Activated naive CD4-positive, alpha-beta T cell treated with anti-CD3 and anti-CD28 coated beads, Interleukin-2, amount 10 ng/mL, durations not matched to agents 7 days and 5 days (primary cell): ENCODE data around the gene CTIF.
"Not testable (repeated sequence)": the region's sequence is repeated elsewhere in the genome, so short reads cannot be mapped to it uniquely, and the experiment has no call there.

Experiments
- CTCF ChIA-PET: fragments of 350-600 bp; sonication (Branson Sonifier 250); formaldehyde crosslinking; loops from one replicate; lab custom pipeline; 2021; ENCODE audit warnings: antibody characterized with exemption; lab: Charles Lee
- DNase-seq: peaks from one replicate; pipeline ENCODE4 v3.0.0-alpha.2; 2020
- H3K27ac Mint-ChIP-seq: one replicate; pipeline ENCODE4 v1.8.0; 2021; ENCODE audit warnings: mild to moderate bottlenecking, moderate library complexity, mixed read lengths
- H3K27me3 Mint-ChIP-seq: one replicate; pipeline ENCODE4 v1.8.0; 2021; ENCODE audit warnings: mild to moderate bottlenecking, mixed read lengths
- H3K36me3 Mint-ChIP-seq: one replicate; pipeline ENCODE4 v1.8.0; 2021; ENCODE audit warnings: mixed read lengths
- H3K4me1 Mint-ChIP-seq: one replicate; pipeline ENCODE4 v1.8.0; 2021; ENCODE audit warnings: mixed read lengths
- H3K4me3 Mint-ChIP-seq: one replicate; pipeline ENCODE4 v1.8.0; 2021; ENCODE audit warnings: mild to moderate bottlenecking, moderate library complexity, mixed read lengths
- H3K9me3 Mint-ChIP-seq: one replicate; pipeline ENCODE4 v1.8.0; 2021; ENCODE audit warnings: mixed read lengths

Gene CTIF

DNA sequence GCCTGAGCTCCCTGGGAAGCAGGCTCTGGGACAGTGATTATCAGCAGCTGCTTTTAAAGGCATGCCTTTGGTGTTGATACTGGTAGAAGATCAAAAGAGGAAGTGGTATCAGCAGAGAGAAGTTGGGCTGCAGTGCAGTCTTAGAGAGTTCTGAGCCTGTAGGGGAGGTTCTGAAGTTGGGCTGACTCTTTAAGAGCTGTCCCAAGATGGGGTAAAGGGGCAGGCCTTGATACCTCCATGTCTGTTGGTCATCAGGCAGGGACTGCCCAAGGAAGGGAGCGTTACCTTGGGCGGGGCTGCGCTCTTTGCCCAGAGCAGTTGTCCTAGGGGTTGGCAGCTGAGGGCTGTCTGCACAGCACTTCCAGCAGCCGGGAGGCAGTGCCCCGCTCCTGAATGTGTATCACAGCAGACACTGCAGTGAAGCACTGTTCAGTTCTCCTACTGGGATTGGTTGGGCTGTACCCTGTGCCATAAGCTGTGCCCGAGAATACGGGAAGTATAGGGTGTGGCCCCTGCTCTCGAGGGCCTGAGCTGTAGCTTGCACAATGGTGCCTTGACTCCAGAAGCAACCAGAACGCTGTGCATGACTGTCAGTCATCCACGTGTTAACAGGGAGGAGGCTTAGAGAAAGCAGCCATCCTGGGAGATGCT lies 177.0 kb downstream of the CTIF start:
- no peaks in the 10 kb centered on the region for H3K9me3 Mint-ChIP-seq
- H3K36me3 Mint-ChIP-seq: no peaks in the 10 kb centered on the region
- CTCF ChIA-PET: interaction anchor here (1.4 kb wide), 1 partner anchor 13 kb away, joined by 3 read pairs; no protein-coding TSS in a partner anchor
- H3K4me3 Mint-ChIP-seq: no peak overlapping the region
- peaks cover 3% of the 10 kb centered on the region for H3K4me1 Mint-ChIP-seq
- peaks cover 37% of the 10 kb centered on the region for H3K27me3 Mint-ChIP-seq
- H3K27ac Mint-ChIP-seq: no peak overlapping the region
- no peak for DNase-seq

DNA sequence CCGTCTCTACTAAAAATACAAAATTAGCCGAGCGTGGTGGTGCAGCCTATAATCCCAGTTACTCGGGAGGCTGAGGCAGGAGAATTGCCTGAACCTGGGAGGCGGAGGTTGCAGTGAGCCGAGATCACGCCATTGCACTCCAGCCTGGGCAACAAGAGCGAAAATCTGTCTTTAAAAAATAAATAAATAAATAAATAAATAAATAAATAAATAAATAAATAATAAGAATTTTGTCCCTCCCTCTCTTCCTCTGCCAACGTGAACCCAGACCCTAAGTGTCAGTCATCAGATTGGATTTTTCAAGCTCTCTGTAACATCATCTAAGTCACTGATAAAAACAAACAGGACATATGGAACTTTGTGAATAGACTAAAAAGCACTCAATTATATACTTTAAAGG lies 178.4 kb downstream of the CTIF start:
- H3K27me3 Mint-ChIP-seq: peaks cover 34% of the 10 kb centered on the region
- DNase-seq, CTCF ChIA-PET, H3K4me3 Mint-ChIP-seq, H3K36me3 Mint-ChIP-seq, H3K27ac Mint-ChIP-seq, H3K9me3 Mint-ChIP-seq, H3K4me1 Mint-ChIP-seq: not testable (repeated sequence)

DNA sequence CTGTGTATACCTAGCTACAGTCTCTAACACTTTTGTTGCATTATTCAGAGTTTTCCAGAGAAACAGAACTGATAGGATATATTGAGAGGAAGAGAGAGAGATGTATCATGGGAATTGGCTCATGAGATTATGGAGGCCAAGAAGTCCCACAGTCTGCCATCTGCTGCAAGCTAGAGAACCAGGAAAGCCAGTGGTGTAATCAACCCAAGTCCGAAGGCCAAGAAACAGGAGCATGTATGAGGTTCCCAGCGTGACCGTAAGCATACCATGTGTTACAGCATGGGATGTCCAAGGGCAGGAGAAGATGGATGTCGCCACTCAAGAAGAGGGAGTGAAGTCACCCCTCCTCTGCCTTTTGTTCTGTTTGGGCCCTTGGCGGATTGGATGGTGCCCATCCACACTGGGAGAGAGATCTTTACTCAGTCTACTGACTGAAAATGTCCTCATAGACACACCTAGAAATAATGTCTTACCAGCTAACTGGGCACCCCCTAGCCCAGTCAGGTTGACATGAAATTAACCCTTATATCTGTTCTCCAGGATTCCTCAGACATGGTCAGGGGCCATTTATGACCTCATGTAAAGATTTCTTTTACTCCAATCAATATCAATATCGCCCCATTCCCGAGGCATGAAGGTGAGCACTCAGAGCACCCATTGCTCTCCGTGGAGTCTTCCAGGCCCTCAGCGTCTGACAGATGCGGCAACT lies 179.6 kb downstream of the CTIF start:
- Mint-ChIP-seq H3K27ac (no peak overlapping the region), H3K36me3 (no peaks in the 10 kb centered on the region), H3K27me3 (peaks cover 28% of the 10 kb centered on the region), H3K9me3 (no peaks in the 10 kb centered on the region), H3K4me3 (no peak overlapping the region), H3K4me1 (peaks cover 3% of the 10 kb centered on the region)
- CTCF ChIA-PET: interaction anchor here (1.3 kb wide), 1 partner anchor 698 kb away, joined by 3 read pairs; no protein-coding TSS in a partner anchor
- DNase-seq: no peak

DNA sequence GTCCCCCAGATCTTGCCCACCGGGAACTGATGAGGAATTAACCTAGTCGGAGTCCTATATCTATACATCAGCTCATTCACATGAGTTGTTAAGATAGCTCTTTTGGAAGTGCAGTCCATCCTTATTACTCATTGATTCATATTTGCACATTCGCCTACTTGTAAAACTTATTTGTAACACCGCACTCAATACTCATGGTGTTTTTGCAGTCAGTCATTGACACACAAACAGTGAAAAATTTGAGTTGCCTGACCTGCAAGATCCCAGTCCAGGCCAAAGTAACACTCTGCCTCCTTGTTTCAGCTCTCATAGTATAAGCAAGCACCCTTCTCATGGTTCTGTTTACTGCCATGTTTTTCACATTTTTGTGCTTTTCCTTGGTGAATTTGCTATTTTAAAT lies 180.6 kb downstream of the CTIF start:
- DNase-seq: no peak
- H3K27ac Mint-ChIP-seq: no peak overlapping the region
- no peaks in the 10 kb centered on the region for H3K36me3 Mint-ChIP-seq
- peaks cover 23% of the 10 kb centered on the region for H3K27me3 Mint-ChIP-seq
- H3K4me3 Mint-ChIP-seq: no peak overlapping the region
- CTCF ChIA-PET: interaction anchor here (1.3 kb wide), 1 partner anchor 697 kb away, joined by 3 read pairs; no protein-coding TSS in a partner anchor
- H3K4me1 Mint-ChIP-seq: peaks cover 3% of the 10 kb centered on the region
- no peaks in the 10 kb centered on the region for H3K9me3 Mint-ChIP-seq

DNA sequence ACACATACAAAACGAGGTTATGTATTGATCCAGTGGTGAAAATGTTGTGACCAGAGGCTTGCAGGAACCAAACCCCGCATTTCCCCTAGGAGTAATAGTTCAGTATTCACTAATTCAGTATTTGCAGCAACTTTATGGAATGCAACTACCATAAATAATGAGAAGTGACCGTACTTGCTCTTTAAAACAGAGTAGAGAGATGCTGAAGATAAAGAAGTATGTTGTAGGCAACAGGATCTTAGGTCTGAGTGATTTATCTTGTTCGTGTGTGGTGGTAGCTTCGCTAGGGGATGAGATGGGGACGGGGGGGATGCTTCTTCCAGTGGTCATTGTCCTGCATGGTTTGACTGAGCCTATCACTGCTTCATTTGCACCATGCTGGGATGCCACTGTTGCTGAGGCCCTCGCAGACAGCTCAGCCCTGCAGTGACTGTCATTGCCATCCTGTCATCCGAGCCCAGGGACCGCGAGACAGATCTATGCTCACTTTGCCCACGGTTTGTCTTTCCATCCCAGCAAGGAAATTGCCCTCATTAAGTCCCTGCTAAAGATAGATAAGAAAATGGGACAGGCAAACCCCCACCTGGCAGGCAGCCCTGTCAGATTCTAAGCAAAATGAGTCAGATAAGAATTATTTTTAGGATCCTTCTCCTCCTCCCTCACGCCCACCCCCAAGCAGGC lies 181.3 kb downstream of the CTIF start:
- no peak for DNase-seq
- CTCF ChIA-PET: no interaction called here
- Mint-ChIP-seq H3K4me3 (no peak overlapping the region), H3K27ac (no peak overlapping the region), H3K27me3 (peaks cover 18% of the 10 kb centered on the region), H3K36me3 (no peaks in the 10 kb centered on the region), H3K9me3 (no peaks in the 10 kb centered on the region), H3K4me1 (peaks cover 3% of the 10 kb centered on the region)

DNA sequence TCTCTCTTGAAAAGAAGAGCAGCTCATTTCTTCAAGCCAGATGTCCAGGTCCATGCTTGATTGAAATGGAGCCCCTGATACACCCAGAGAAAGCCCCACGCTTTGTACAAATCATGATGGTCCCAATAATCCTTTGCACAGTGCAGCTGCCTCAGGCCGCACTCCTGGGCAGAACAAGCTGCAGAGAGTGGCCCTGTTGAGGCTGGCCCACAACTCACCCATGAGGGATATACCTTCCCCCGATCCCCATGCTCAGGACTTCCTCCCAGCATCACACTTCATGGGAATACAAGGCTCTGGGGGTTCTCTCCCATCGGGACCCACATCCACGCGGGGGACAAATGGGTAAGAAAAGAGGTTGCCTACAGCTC lies 181.8 kb downstream of the CTIF start:
- Mint-ChIP-seq H3K4me3 (no peak overlapping the region), H3K4me1 (no peaks in the 10 kb centered on the region), H3K9me3 (no peaks in the 10 kb centered on the region), H3K27me3 (peaks cover 21% of the 10 kb centered on the region), H3K36me3 (no peaks in the 10 kb centered on the region), H3K27ac (no peak overlapping the region)
- DNase-seq: no peak
- CTCF ChIA-PET: no interaction called here

DNA sequence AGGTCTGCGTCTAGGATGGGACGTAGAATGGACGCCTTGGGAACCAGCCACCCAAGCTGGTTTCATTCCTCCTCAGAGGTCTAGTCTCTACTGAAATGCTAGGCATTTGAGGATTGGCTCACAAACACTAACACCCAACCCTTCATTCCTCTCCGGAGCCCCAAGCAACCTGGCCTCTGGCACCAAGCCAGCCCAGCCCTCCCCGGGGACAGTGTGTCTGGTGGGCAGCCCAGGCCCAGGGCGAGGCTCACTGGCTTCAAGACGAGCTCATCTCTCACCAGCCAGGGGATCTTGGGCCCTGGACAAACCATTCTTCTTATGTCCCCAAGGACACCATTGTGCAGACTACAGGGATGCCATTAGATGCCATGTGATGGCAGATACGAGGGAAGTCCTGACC lies 182.5 kb downstream of the CTIF start:
- Mint-ChIP-seq H3K27me3 (peaks cover 14% of the 10 kb centered on the region), H3K4me3 (no peak overlapping the region), H3K27ac (no peak overlapping the region), H3K9me3 (no peaks in the 10 kb centered on the region), H3K36me3 (no peaks in the 10 kb centered on the region), H3K4me1 (no peaks in the 10 kb centered on the region)
- no peak for DNase-seq
- CTCF ChIA-PET: no interaction called here

DNA sequence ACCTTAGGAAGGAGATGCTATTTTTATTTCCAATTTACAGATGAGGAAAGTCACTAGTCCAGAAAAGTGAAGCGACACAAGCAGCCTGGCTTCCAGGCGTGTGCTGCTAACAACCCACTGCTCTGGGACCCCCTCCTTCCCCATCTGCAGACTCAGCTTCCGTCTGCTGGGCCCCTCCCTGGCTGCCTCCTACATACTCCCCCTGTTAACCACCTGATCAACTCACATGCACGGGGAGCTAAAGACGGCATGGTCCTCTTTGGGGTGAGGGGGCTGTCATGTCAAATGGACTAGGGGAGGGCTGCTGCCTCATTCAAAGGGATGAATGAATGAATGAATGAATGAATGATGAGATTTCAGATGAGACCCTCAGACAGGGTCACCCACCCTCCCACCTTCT lies 184.2 kb downstream of the CTIF start:
- DNase-seq: no peak
- CTCF ChIA-PET: no interaction called here
- Mint-ChIP-seq H3K4me3 (no peak overlapping the region), H3K27ac (no peak overlapping the region), H3K36me3 (no peaks in the 10 kb centered on the region), H3K9me3 (no peaks in the 10 kb centered on the region), H3K27me3 (peaks cover 12% of the 10 kb centered on the region), H3K4me1 (peaks cover 8% of the 10 kb centered on the region)

DNA sequence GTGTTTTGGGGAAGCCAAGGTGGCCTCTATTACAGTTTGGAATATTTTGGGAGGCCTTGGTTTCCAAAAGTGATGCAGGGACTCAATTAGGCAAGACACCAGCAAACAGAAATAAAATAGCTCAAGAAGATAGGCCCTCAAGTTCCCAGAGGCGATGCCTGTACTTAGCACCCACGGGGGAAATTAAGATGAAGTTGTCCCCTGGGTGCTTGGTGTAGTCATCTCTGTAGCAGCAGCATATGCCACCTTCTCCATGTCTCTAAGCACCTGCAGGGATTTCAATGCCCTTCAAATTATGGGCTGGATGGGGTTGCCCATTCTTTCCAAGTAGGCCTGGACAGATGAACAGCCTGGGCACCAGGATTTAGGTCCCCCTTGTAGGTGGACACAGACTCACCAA lies 185.0 kb downstream of the CTIF start:
- Mint-ChIP-seq H3K27me3 (peaks cover 19% of the 10 kb centered on the region), H3K4me1 (peaks cover 8% of the 10 kb centered on the region), H3K4me3 (no peak overlapping the region), H3K36me3 (no peaks in the 10 kb centered on the region), H3K27ac (no peak overlapping the region), H3K9me3 (no peaks in the 10 kb centered on the region)
- no peak for DNase-seq
- CTCF ChIA-PET: no interaction called here

DNA sequence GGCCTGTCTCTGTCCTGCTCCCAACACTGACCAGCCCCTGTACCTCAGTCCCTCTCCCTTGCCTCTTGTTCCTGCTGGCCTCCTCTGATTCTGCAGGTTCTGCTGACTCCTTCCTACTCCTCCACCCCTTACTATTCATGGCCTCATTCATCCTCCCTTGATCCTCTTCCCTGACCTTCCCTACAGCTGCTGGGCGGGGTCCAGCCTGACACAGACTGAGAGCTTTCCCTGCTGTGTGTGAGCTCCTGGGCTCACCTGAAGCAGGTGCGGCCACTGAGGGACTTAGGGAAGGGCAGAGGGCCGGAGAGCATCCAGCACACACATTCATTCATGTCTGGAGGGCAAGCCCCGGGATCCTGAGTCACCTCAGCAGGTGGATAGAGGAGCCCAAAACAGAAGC lies 185.6 kb downstream of the CTIF start:
- no peak overlapping the region for H3K4me3 Mint-ChIP-seq
- no peaks in the 10 kb centered on the region for H3K9me3 Mint-ChIP-seq
- DNase-seq: no peak
- peaks cover 23% of the 10 kb centered on the region for H3K27me3 Mint-ChIP-seq
- no peaks in the 10 kb centered on the region for H3K36me3 Mint-ChIP-seq
- CTCF ChIA-PET: no interaction called here
- peaks cover 8% of the 10 kb centered on the region for H3K4me1 Mint-ChIP-seq
- H3K27ac Mint-ChIP-seq: no peak overlapping the region

DNA sequence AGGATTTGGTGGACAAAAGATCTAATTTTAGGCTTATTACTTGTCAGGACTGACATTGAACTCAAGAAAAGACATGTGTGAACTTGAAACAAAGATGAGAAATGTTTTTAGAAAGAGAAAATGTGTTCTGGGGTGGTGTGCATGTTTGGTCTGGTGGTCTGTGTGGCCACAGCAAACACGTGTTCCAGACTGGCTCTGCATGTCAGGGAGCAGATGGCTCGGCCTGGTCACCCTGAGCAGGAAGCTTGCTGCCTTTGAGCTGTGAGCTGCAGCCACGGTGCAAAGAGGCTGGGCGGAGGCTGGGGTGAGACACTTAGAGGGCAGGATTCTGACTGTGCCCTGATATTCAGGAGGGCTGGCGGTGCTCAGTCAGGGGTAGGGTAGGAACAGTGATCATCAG lies 186.1 kb downstream of the CTIF start:
- no peak for DNase-seq
- Mint-ChIP-seq H3K4me3 (no peak overlapping the region), H3K4me1 (peaks cover 8% of the 10 kb centered on the region), H3K9me3 (no peaks in the 10 kb centered on the region), H3K27ac (no peak overlapping the region), H3K36me3 (no peaks in the 10 kb centered on the region), H3K27me3 (peaks cover 26% of the 10 kb centered on the region)
- CTCF ChIA-PET: no interaction called here

DNA sequence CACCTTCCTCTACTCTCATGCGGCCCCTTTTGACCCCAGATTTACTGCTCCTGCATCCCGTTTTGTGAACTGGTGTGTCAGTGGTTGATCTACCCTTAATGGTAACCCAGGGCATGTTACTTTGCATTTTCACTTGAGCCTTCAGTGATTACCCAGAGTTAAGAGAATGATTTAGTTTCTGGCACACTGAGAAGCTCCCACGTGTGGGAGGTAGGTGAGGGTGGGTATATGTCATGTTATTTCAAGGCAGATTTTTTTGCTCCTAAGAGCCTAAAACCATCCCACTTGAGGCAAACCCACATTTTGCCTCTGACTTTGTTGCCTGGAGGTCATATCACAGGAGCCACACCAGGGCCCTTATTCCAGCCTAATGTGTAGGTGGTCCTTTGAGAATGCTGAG lies 186.7 kb downstream of the CTIF start:
- DNase-seq: no peak
- H3K4me3 Mint-ChIP-seq: no peak overlapping the region
- peaks cover 25% of the 10 kb centered on the region for H3K27me3 Mint-ChIP-seq
- CTCF ChIA-PET: no interaction called here
- H3K9me3 Mint-ChIP-seq: no peaks in the 10 kb centered on the region
- no peak overlapping the region for H3K27ac Mint-ChIP-seq
- peaks cover 8% of the 10 kb centered on the region for H3K4me1 Mint-ChIP-seq
- H3K36me3 Mint-ChIP-seq: no peaks in the 10 kb centered on the region

DNA sequence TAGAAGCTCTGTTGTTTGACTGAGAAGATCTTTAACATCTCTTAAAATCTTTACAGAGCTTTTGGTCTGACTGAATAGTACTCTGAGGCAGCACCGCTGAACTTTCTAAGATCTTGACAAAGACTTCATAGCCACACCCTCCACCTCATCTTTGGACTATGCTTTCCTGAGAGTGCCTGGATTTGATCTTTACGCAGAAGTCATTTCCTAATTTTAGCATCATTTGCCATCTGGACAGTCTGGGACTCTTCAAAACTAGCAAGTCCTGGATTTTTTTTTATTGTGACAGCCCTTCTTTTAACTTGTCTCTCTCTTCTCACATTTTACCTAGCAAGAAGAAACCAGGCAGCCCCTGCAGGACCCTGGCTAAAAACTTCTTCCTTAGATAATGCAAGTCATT lies 188.8 kb downstream of the CTIF start:
- CTCF ChIA-PET: no interaction called here
- H3K27me3 Mint-ChIP-seq: peaks cover 20% of the 10 kb centered on the region
- H3K4me1 Mint-ChIP-seq: peaks cover 8% of the 10 kb centered on the region
- no peaks in the 10 kb centered on the region for H3K36me3 Mint-ChIP-seq
- no peak overlapping the region for H3K4me3 Mint-ChIP-seq
- DNase-seq: no peak
- H3K9me3 Mint-ChIP-seq: no peaks in the 10 kb centered on the region
- H3K27ac Mint-ChIP-seq: no peak overlapping the region

DNA sequence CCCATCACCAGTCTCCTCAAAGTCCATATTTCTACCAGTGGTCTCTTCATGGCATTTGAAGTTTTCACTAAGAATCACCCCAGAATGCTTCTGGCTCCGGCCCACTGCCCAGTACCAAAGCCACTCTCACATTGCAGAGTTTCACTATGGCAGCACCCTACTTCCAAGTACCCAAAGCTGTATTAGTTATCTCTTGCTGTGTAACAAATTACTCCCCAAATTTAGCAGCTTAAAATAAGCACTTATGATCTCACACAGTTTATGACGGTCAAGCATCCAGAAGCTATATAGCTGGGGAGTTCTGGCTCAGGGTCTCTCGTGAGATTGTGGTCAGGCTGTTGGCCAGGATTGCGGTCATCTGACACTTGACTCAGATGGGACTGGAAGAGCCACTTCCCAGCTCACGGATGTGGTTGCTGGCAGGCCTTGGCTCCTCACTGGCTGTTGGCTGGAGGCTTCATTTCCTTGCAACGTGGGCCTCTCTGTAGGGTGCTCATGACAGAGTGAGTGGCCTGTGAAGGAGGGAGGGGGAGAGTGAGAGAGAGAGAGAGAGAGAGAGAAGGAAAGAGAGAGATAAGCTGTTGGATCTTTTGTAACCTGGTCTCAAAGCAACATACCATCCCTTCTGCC lies 189.5 kb downstream of the CTIF start:
- Mint-ChIP-seq H3K27me3 (peaks cover 20% of the 10 kb centered on the region), H3K4me1 (peaks cover 8% of the 10 kb centered on the region), H3K9me3 (no peaks in the 10 kb centered on the region), H3K27ac (no peak overlapping the region), H3K4me3 (no peak overlapping the region), H3K36me3 (no peaks in the 10 kb centered on the region)
- CTCF ChIA-PET: no interaction called here
- no peak for DNase-seq
